ENCODE measurements around the gene MAP3K13.

MAP3K13 gene

GRCh38 chr3:185439745-185440466, 77.0 kb downstream of the MAP3K13 start:
- Histone ChIP-seq H3K36me3 (ENCODE audit: insufficient read depth, low read length) (no peaks in the 10 kb centered on the region), H4K20me1 (ENCODE audit: insufficient read depth, low read length) (no peaks in the 10 kb centered on the region), H3K9ac (ENCODE audit: low read depth, low read length) (no peak overlapping the region), H3K27me3 (ENCODE audit: insufficient read depth, low read length, poor library complexity) (no peaks in the 10 kb centered on the region), H3K4me3 (ENCODE audit: low read depth in 1 of 2, low read length in 2 of 2) (no peak overlapping the region), H3K9me3 (ENCODE audit: insufficient read depth, low read length, severe bottlenecking) (no peaks in the 10 kb centered on the region), H3K4me1 (ENCODE audit: insufficient read depth, low read length) (no peaks in the 10 kb centered on the region), H3K79me2 (ENCODE audit: insufficient read depth, low read length) (no peaks in the 10 kb centered on the region), H3K4me2 (ENCODE audit: insufficient read depth, low read length) (no peak overlapping the region), H2AFZ (ENCODE audit: low read depth, low read length) (no peak overlapping the region), H3K27ac (ENCODE audit: low read length) (no peak overlapping the region)
- ATAC-seq (ENCODE audit: insufficient read depth, low read depth), result no peak
- TF ChIP-seq, protein P1, sequence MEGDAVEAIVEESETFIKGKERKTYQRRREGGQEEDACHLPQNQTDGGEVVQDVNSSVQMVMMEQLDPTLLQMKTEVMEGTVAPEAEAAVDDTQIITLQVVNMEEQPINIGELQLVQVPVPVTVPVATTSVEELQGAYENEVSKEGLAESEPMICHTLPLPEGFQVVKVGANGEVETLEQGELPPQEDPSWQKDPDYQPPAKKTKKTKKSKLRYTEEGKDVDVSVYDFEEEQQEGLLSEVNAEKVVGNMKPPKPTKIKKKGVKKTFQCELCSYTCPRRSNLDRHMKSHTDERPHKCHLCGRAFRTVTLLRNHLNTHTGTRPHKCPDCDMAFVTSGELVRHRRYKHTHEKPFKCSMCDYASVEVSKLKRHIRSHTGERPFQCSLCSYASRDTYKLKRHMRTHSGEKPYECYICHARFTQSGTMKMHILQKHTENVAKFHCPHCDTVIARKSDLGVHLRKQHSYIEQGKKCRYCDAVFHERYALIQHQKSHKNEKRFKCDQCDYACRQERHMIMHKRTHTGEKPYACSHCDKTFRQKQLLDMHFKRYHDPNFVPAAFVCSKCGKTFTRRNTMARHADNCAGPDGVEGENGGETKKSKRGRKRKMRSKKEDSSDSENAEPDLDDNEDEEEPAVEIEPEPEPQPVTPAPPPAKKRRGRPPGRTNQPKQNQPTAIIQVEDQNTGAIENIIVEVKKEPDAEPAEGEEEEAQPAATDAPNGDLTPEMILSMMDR (IDR thresholded peaks at IDR 0.05; ENCODE audit: borderline replicate concordance, extremely low read depth, low read length, poor library complexity, severe bottlenecking), result no peak
- no peak for TF ChIP-seq EZH2 (IDR thresholded peaks at IDR 0.05; ENCODE audit: borderline replicate concordance, low read depth, low read length, severe bottlenecking)
- no peak for DNase-seq

DNA sequence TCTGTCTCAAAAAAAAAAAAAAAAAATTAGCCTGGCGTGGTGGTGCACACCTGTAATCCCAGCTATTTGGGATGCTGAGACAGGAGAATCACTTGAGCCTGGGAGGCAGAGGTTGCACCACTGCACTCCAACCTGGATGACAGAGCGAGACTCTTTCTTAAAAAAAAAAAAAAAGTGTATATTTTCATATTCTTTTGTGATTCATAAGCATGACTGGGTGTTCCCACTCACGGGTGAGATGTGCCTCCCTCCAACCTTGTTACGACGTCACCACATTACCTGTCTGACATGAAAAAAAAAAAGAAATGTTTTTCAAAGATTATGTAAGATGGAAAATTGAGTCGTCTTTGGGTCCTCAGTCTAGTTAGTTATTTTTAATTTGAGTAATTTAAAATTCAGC, 79.1 kb downstream of the MAP3K13 start:
- no peak for TF ChIP-seq EZH2 (IDR thresholded peaks at IDR 0.05; ENCODE audit: borderline replicate concordance, low read depth, low read length, severe bottlenecking)
- TF ChIP-seq, protein P1 (IDR thresholded peaks at IDR 0.05; ENCODE audit: borderline replicate concordance, extremely low read depth, low read length, poor library complexity, severe bottlenecking), result no peak

GRCh38 chr3:185444329-185444728, 81.4 kb downstream of the MAP3K13 start:
- H4K20me1 ChIP-seq (ENCODE audit: insufficient read depth, low read length), result no peaks in the 10 kb centered on the region
- no peaks in the 10 kb centered on the region for H3K4me1 ChIP-seq (ENCODE audit: insufficient read depth, low read length)
- H3K9ac ChIP-seq (ENCODE audit: low read depth, low read length), result no peak overlapping the region
- H3K36me3 ChIP-seq (ENCODE audit: insufficient read depth, low read length), result no peaks in the 10 kb centered on the region
- H3K27ac ChIP-seq (ENCODE audit: low read length), result no peak overlapping the region
- H3K27me3 ChIP-seq (ENCODE audit: insufficient read depth, low read length, poor library complexity), result peaks cover 4% of the 10 kb centered on the region
- no peak overlapping the region for H3K4me3 ChIP-seq (ENCODE audit: low read depth in 1 of 2, low read length in 2 of 2)
- H3K4me2 ChIP-seq (ENCODE audit: insufficient read depth, low read length), result no peak overlapping the region
- H3K79me2 ChIP-seq (ENCODE audit: insufficient read depth, low read length), result no peaks in the 10 kb centered on the region
- no peak for TF ChIP-seq EZH2 (IDR thresholded peaks at IDR 0.05; ENCODE audit: borderline replicate concordance, low read depth, low read length, severe bottlenecking)
- TF ChIP-seq, protein P1 (IDR thresholded peaks at IDR 0.05; ENCODE audit: borderline replicate concordance, extremely low read depth, low read length, poor library complexity, severe bottlenecking), result no peak
- DNase-seq, result no peak
- H2AFZ ChIP-seq (ENCODE audit: low read depth, low read length), result no peak overlapping the region
- H3K9me3 ChIP-seq (ENCODE audit: insufficient read depth, low read length, severe bottlenecking), result no peaks in the 10 kb centered on the region
- ATAC-seq (ENCODE audit: insufficient read depth, low read depth), result no peak

More for the DNA sequence above, 79.1 kb downstream of the MAP3K13 start:
- Histone ChIP-seq H3K9me3 (ENCODE audit: insufficient read depth, low read length, severe bottlenecking) (no peaks in the 10 kb centered on the region), H3K4me1 (ENCODE audit: insufficient read depth, low read length) (no peaks in the 10 kb centered on the region), H3K36me3 (ENCODE audit: insufficient read depth, low read length) (no peaks in the 10 kb centered on the region), H3K4me3 (ENCODE audit: low read depth in 1 of 2, low read length in 2 of 2) (no peak overlapping the region), H2AFZ (ENCODE audit: low read depth, low read length) (no peak overlapping the region), H3K27ac (ENCODE audit: low read length) (no peak overlapping the region), H3K9ac (ENCODE audit: low read depth, low read length) (no peak overlapping the region), H3K79me2 (ENCODE audit: insufficient read depth, low read length) (no peaks in the 10 kb centered on the region), H3K27me3 (ENCODE audit: insufficient read depth, low read length, poor library complexity) (no peaks in the 10 kb centered on the region), H3K4me2 (ENCODE audit: insufficient read depth, low read length) (no peak overlapping the region), H4K20me1 (ENCODE audit: insufficient read depth, low read length) (no peaks in the 10 kb centered on the region)
- ATAC-seq (ENCODE audit: insufficient read depth, low read depth) (no peak), DNase-seq (no peak)

All from DND-41 (cell line).